ENCODE measurements around the gene SLC45A1.
"Not testable (repeated sequence)": the region's sequence is repeated elsewhere in the genome, so short reads cannot be mapped to it uniquely, and the experiment has no call there.

The SLC45A1 gene

GRCh38 chr1:8367571-8368194 lies 49.8 kb downstream of the SLC45A1 start:
- no peak for DNase-seq (ENCODE audit: low spot score)

GRCh38 chr1:8368956-8369639 lies 51.2 kb downstream of the SLC45A1 start:
- no peak for DNase-seq (ENCODE audit: low spot score)

DNA sequence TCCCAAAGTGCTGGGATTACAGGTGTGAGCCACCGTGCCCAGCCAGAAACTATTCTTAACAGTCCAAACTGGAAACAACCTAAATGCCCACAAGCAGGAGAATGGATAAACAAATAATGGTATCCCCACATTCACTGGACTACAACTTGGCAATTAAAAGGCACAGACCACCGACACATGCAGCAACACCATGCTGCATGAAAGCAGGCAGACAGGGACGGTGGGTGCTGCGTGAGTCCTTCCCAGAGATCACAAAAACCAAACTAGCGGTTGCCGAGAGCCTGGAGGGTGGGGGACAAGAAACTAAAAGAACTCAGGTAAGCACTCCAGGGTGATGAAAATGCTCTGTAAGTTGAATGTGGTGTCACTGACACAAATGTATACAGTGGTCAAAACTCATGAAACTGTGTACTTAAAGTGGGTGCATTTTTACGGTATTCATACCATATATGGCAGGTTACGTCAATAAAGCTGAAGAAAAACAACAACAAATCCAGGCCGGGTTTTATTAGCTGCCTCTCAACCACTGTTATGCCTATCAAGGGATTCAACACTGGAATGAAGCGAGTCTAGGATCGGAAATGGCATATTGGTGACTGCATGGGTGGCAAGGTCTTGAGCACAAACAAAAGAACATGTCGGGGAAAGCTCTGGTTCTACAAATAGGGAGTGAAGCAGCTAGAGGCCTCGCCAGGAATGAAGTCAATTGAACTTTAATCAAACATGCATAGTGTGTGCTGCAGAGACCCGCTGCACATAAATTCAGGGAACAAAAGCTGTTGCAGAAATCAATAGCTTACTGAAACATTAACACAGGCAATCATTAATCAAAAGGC lies 52.4 kb downstream of the SLC45A1 start:
- peak; percentile 30 for DNase-seq (ENCODE audit: low spot score)

- DNase-seq (ENCODE audit: low spot score) = no peak
These were observed 53.0 kb downstream of the SLC45A1 start for GRCh38 chr1:8370905-8371315.

DNA sequence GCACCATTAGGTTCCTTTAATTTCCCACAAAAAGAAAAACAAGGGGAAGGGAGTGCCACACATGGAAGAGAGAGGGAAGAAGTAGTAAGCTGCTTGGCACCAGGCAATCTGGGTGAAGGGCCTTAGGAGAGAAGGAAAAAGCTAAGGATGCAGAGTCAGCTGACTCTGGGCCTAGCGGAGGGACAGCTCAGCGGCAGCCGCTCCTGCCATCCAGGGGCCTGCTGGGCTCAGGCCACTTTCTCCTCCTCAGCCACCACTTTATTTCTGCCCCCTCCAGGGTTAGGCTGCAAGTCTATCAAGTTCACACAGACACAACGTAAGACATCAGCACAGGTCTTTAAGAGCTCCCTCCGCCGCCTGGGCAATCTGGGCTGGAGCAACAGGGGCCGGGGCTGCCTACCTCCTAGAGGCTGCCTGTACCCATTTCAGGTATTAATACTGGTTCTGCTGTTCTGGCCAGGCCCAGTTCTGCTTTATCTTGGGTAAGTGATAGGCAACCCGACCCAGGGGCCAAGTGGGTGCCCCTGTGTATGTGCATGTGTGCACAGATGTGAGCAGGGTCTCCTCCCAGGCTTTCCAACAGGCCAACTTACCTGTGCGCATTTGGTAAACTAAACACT lies 53.6 kb downstream of the SLC45A1 start:
- no peak for DNase-seq (ENCODE audit: low spot score)

DNA sequence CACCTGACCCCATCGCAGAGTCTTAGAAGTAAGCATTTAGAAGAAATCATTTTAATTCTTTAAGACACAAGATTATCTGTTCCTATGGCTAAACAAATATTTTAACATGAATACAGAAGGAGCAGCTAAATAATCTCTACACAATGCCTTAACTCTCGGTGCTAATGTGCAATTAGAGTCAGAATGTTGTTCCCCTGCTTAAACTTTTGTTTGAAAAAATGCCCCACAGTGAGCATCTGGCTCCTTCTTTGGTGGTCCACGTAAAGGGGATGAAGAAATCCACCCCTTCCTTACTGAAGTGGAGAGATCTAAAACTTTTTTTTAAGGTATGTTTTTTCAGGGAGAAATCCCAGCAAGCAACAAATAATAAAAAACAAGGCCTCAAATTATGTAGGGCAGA lies 55.2 kb downstream of the SLC45A1 start:
- DNase-seq (ENCODE audit: low spot score) = no peak

- DNase-seq (ENCODE audit: low spot score) = peak; percentile 52
These were observed 55.8 kb downstream of the SLC45A1 start for GRCh38 chr1:8373581-8374241.

DNA sequence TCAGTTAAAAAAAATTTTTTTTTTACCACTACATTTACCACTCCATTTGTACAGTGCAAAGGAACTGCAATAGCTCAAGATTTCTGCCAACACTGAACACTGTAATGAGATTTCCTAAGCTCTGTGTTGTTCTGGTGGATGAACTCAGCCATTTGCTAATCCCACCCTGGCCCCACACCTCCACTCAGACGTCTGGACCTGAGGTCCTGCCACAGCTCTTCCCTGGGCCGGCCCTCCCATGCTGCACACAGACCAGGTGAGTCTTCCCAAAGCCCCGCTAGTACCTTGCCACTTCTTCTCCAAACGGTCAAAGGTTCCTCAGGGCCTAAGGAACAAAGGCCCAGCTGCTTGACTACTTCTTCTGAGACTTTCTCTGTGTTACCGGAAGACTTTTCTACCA lies 56.4 kb downstream of the SLC45A1 start:
- no peak for DNase-seq (ENCODE audit: low spot score)

- DNase-seq (ENCODE audit: low spot score) = no peak
These were observed 56.9 kb downstream of the SLC45A1 start for GRCh38 chr1:8374812-8375211.

DNA sequence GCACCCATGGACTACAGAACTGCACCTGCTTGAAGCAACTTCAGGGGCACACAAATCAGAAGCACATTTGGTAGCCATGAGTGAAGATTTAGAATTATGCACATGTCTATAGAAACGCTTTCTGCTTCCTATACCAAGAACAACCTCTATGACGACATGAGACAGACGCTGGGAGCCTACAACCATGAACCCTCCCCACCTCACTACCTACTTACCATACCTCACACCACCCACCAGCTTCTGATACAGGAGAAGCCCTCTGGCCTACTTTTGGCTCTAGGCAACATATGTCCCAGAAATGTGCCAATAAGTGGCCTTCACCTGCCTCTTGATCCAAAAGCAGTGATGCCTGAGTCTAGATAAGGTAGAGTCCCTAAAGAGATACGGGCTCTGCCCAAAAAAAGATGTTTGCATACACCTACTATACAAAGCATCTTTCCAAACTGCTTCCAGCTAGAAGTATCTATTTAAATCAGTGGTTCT lies 58.5 kb downstream of the SLC45A1 start:
- DNase-seq (ENCODE audit: low spot score) = no peak

DNA sequence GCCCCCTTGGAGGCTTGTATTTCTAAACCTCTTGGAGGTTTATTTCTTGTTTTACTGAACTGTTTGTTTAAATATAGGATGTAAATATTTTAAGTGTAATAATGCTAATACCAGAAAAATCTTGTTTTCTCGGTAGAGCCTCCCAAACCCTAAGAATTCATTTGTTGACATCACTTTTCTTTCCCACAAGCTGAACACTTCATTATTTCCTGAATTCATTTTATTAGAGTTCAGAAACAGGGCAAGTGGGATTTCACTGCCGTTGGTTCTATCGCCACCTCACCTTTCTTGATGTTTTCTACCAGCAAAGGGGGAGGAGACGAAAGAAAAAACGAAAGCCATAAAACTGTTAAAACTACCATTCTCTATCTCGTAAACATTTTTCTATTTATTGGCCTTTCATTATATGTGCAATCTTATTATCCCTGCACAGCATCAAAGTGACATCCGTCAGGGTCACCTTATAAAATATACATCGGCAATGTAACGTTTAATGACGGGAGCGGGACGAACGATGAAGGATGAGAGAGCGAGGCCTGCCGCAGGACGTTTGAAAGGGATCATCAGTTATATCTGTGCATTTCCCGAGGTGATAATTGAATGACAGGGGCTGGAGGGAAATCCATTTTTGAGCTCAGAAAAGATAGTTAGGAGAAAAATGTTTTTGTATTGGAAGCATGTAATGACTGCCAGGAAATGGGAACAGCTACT lies 59.5 kb downstream of the SLC45A1 start:
- DNase-seq (ENCODE audit: low spot score) = no peak

- DNase-seq (ENCODE audit: low spot score) = no peak
These were observed 60.3 kb downstream of the SLC45A1 start for GRCh38 chr1:8378178-8378577.

DNA sequence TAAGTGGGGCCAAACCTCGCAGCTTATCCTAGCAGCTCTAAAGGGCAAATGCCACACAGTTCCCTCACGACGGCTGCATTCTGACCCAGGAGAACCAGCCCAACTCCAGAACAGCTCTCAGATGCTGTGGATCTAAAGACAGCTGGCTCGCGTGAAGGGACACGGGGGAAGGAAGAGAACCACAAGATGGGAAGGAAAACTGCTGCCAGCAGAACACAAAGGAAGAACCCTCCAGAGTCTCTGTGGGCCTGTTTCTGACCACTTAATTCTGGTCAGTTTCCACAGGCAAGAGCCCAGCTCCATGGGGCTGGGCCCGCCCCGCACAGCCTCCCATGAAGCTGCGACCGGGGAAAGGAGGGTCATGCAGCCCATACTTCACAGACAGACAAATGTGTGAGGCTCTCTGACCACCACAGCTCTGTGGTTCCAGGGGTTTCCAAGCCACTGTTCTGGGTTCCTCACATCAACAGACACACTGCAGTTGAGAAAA lies 61.1 kb downstream of the SLC45A1 start:
- no peak for DNase-seq (ENCODE audit: low spot score)

GRCh38 chr1:8379513-8380186 lies 61.7 kb downstream of the SLC45A1 start:
- DNase-seq (ENCODE audit: low spot score) = no peak

- not testable (repeated sequence) for DNase-seq (ENCODE audit: low spot score)
These were observed 62.4 kb downstream of the SLC45A1 start for GRCh38 chr1:8380310-8380709.

DNA sequence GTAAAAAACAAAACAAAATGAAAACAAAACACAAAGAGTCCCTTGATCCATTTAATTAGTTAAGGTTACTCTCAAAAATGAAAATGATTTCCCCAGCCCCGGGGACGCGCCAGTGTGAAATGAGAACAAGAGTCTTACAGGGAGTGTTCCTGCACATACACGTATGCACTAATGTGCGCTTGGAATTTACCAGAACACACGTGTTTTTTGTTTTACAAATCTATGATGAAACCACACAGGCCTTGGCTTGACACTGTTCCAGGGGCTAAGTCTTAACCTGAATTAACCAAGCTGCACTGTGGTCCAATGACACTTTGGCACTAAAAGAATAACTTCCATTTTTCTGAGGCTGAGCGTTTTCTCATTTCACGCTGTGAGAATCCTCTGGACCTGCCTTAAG lies 63.7 kb downstream of the SLC45A1 start:
- no peak for DNase-seq (ENCODE audit: low spot score)

DNA sequence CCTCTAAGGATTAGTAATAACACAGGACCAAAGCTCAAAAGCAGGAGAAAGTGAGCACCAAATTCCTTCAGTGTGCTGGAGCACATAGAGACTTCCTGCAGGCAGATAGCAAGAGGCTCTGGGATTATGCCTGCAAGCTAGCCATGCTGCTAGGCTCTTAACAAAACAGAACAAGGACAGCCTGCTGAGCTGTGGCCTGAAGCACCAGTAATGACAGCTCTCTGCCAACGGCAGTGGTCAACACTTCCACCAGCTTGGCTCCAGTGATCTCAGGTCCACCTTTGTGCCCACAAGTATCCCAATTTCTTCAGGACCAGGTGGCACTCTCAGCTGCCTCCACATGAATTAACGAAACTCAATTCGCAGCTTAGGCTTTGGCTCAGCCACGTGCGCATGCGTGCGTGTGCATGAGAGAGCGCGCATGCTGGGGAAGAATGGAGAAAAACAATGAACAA lies 64.2 kb downstream of the SLC45A1 start:
- DNase-seq (ENCODE audit: low spot score) = peak; percentile 62

DNA sequence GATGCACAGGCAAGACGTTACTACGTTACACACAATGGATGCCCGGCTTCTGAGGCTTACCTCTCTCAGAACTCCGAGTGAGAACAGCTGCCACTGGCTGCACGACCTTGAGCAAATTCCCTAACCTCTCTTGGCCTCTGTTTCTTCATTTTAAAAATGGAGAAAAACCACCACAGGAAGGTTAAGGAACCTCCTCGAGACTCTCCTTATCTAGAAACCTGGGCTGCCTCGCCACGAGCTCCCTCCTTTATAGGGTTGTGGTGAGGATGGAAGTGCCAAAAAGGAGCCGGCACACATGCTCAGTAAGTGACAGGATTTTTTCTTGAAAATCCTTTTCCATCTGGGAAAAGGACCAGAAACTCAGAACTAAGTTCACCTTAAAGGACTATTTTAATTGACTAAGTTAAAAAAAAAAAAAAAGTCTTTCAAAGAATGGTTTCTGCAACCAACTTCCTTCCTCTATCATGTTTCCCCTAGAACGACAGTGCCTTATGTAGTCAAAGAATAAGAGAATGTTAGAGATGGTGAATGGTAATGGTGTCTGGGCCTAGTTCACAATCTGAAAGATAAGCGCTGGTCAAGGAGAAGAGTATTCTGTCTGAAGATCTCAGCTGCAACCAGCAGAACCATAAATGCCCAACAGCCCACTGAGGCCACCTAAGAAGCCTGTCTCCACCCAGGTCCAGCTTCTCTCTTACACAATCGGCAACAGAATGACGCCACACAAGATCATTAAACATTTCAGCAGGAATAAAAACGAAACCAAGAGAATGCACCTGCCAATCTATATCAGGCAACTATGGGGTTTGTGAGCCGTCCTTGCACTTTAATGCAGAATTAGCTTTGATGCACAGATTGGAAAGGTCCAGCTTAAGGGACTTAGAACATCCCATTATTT lies 64.9 kb downstream of the SLC45A1 start:
- DNase-seq (ENCODE audit: low spot score) = no peak

GRCh38 chr1:8384088-8384487 lies 66.2 kb downstream of the SLC45A1 start:
- no peak for DNase-seq (ENCODE audit: low spot score)

Data from putamen (tissue), 1 donor.